ENCODE data around the gene SPSB4. TPM values are rescaled to one million over a fixed set of nuclear protein-coding genes. Genes with fewer than 3 reads are reported as not detected.

The SPSB4 gene
- total and polyA plus RNA-seq, 2 donors (not counting 3 experiments of a cell fraction or from before 2014, with no cell fraction given), result 0.06 to 0.22 TPM

DNA sequence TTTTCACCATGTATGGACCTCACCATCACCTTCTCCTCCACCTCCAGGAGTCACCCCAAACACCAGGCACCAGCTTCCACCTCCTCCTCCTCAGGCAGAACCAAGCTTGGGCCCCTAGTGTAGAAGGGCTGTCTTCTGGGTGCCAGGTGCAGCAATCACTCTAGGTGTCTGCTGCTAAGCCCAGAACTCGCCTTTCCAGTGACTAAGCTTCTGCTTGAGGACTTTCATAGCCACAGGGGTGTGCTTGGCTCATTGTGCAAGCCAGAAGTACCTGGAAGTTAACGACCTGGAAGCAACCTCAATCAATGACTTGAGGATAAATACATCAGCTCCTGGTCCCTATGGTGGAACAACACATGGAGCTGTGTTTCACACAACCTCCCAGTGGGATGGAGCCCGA, 130.7 kb downstream of the SPSB4 start:
- no peak overlapping the region for H3K4me2 ChIP-seq (ENCODE audit: insufficient read depth, low read length)
- TF ChIP-seq, protein P1, sequence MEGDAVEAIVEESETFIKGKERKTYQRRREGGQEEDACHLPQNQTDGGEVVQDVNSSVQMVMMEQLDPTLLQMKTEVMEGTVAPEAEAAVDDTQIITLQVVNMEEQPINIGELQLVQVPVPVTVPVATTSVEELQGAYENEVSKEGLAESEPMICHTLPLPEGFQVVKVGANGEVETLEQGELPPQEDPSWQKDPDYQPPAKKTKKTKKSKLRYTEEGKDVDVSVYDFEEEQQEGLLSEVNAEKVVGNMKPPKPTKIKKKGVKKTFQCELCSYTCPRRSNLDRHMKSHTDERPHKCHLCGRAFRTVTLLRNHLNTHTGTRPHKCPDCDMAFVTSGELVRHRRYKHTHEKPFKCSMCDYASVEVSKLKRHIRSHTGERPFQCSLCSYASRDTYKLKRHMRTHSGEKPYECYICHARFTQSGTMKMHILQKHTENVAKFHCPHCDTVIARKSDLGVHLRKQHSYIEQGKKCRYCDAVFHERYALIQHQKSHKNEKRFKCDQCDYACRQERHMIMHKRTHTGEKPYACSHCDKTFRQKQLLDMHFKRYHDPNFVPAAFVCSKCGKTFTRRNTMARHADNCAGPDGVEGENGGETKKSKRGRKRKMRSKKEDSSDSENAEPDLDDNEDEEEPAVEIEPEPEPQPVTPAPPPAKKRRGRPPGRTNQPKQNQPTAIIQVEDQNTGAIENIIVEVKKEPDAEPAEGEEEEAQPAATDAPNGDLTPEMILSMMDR (IDR thresholded peaks at IDR 0.05; ENCODE audit: extremely low read depth in 1 of 2, insufficient read depth in 1 of 2, low read depth in 1 of 2, low read length in 2 of 2), result no peak
- TF ChIP-seq MYC (IDR thresholded peaks at IDR 0.05; ENCODE audit: low read depth, low read length), result no peak
- no peak for DNase-seq (ENCODE audit: low read depth, low spot score)
- H3K4me1 ChIP-seq (ENCODE audit: control insufficient read depth, extremely low read depth, insufficient read depth, low read length), result no peaks in the 10 kb centered on the region
- no peak overlapping the region for H3K4me3 ChIP-seq (replicated peaks in 1 of 3; ENCODE audit: insufficient read depth in 1 of 3, low read depth in 1 of 3, low read length in 3 of 3)
- FAIRE-seq, result no peak
- H2AFZ ChIP-seq (ENCODE audit: low read depth, low read length), result no peak overlapping the region
- H4K20me1 ChIP-seq (replicated peaks; ENCODE audit: control insufficient read depth, extremely low read depth, insufficient read depth, low read length), result no peaks in the 10 kb centered on the region
- H3K27me3 ChIP-seq (ENCODE audit: control insufficient read depth in 2 of 2, insufficient read depth in 2 of 2, low read length in 2 of 2), result no peaks in the 10 kb centered on the region
- CTCF ChIA-PET, result interaction anchor here (1.0 kb wide), 1 partner anchor 182 kb away, joined by 3 read pairs; no protein-coding TSS in a partner anchor
- no peaks in the 10 kb centered on the region for H3K36me3 ChIP-seq (ENCODE audit: control insufficient read depth in 2 of 2, extremely low read depth in 1 of 2, insufficient read depth in 2 of 2, low read length in 2 of 2)
- no peaks in the 10 kb centered on the region for H3K79me2 ChIP-seq (ENCODE audit: control insufficient read depth, insufficient read depth, low read length)
- BruUV-seq (replicated peaks), result no TSS peak
- H3K27ac ChIP-seq (ENCODE audit: insufficient read depth, low read depth, low read length), result no peak overlapping the region
- no peak overlapping the region for H3K9ac ChIP-seq (replicated peaks; ENCODE audit: extremely low read depth, insufficient read depth, low read length)
- H3K9me3 ChIP-seq (replicated peaks; ENCODE audit: control insufficient read depth, insufficient read depth, low read length), result no peaks in the 10 kb centered on the region
- POLR2A ChIA-PET, result no interaction called here
- dilution Hi-C loops (cut with MboI; ENCODE audit: extremely low pct_ligation_motif_present, low sequenced_read_pairs), result no loop called here
- H3K9me1 ChIP-seq (replicated peaks; ENCODE audit: control insufficient read depth, extremely low read depth, insufficient read depth, low read length), result no peaks in the 10 kb centered on the region
- intact Hi-C loops (cut with micrococcal nuclease), result no loop called here

GRCh38 chr3:141183606-141184005, 132.5 kb downstream of the SPSB4 start:
- Histone ChIP-seq H3K27me3 (ENCODE audit: control insufficient read depth in 2 of 2, insufficient read depth in 2 of 2, low read length in 2 of 2) (no peaks in the 10 kb centered on the region), H3K36me3 (ENCODE audit: control insufficient read depth in 2 of 2, extremely low read depth in 1 of 2, insufficient read depth in 2 of 2, low read length in 2 of 2) (no peaks in the 10 kb centered on the region), H3K9ac (replicated peaks; ENCODE audit: extremely low read depth, insufficient read depth, low read length) (no peak overlapping the region), H3K79me2 (ENCODE audit: control insufficient read depth, insufficient read depth, low read length) (no peaks in the 10 kb centered on the region), H3K27ac (ENCODE audit: insufficient read depth, low read depth, low read length) (no peak overlapping the region), H3K4me3 (replicated peaks in 1 of 3; ENCODE audit: insufficient read depth in 1 of 3, low read depth in 1 of 3, low read length in 3 of 3) (no peak overlapping the region), H3K9me1 (replicated peaks; ENCODE audit: control insufficient read depth, extremely low read depth, insufficient read depth, low read length) (no peaks in the 10 kb centered on the region), H3K4me1 (ENCODE audit: control insufficient read depth, extremely low read depth, insufficient read depth, low read length) (no peaks in the 10 kb centered on the region), H4K20me1 (replicated peaks; ENCODE audit: control insufficient read depth, extremely low read depth, insufficient read depth, low read length) (no peaks in the 10 kb centered on the region), H3K4me2 (ENCODE audit: insufficient read depth, low read length) (no peak overlapping the region), H3K9me3 (replicated peaks; ENCODE audit: control insufficient read depth, insufficient read depth, low read length) (no peaks in the 10 kb centered on the region), H2AFZ (ENCODE audit: low read depth, low read length) (no peak overlapping the region)
- ChIA-PET POLR2A (no interaction called here), CTCF (interaction anchor here (0.7 to 1.3 kb wide), 2 partner anchors 8 to 48 kb away, joined by 3 read pairs; partner anchors contain the start of gene PXYLP1)
- BruUV-seq (replicated peaks), result no TSS peak
- intact Hi-C loops (cut with micrococcal nuclease) (no loop called here), dilution Hi-C loops (cut with MboI; ENCODE audit: extremely low pct_ligation_motif_present, low sequenced_read_pairs) (no loop called here)
- TF ChIP-seq POLR2A (IDR thresholded peaks at IDR 0.05; ENCODE audit: low read depth, low read length), result no peak
- no peak for TF ChIP-seq POLR2AphosphoS5 (IDR thresholded peaks at IDR 0.05; ENCODE audit: insufficient read depth, low read depth, low read length)
- TF ChIP-seq FOS (IDR thresholded peaks at IDR 0.05; ENCODE audit: borderline replicate concordance, insufficient read depth, low read length), result no peak
- TF ChIP-seq JUN (IDR thresholded peaks at IDR 0.05; ENCODE audit: borderline replicate concordance, insufficient read depth, insufficient read length, low read depth), result no peak
- TF ChIP-seq MYC (IDR thresholded peaks at IDR 0.05; ENCODE audit: low read depth, low read length), result no peak
- no peak for TF ChIP-seq GATA2 (IDR thresholded peaks at IDR 0.05; ENCODE audit: insufficient read depth, insufficient read length, low read depth, low read length)
- TF ChIP-seq, protein P2, sequence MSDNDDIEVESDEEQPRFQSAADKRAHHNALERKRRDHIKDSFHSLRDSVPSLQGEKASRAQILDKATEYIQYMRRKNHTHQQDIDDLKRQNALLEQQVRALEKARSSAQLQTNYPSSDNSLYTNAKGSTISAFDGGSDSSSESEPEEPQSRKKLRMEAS (IDR thresholded peaks at IDR 0.05; ENCODE audit: insufficient read depth, insufficient read length), result no peak
- TF ChIP-seq, protein P1 (IDR thresholded peaks at IDR 0.05; ENCODE audit: extremely low read depth in 1 of 2, insufficient read depth in 1 of 2, low read depth in 1 of 2, low read length in 2 of 2), result no peak
- TF ChIP-seq EZH2 (IDR thresholded peaks at IDR 0.05; ENCODE audit: borderline replicate concordance, low read depth, low read length, severe bottlenecking), result no peak
- no peak for DNase-seq (ENCODE audit: low read depth, low spot score)
- no peak for FAIRE-seq
